ENCODE results near the gene TET2.
A peak's percentile ranks its signal among the peaks of the same experiment; 100 is the strongest.

Gene TET2

GRCh38 chr4:105146276-105147015 is at the start of gene TET2:
Gene TET2 (plus strand): TSS chr4:105146876. CDS start chr4:105233943, 87,067 bp downstream.
- peak within 1 kb of the TSS; percentile 89 for H3K4me3 ChIP-seq (ENCODE audit: low read depth, low read length)

GRCh38 chr4:105102016-105102415 is 44.7 kb upstream of the TET2 start:
- H3K4me3 ChIP-seq (ENCODE audit: low read depth, low read length) = no peak overlapping the region

GRCh38 chr4:105106426-105106825 is 40.2 kb upstream of the TET2 start:
- no peak overlapping the region for H3K4me3 ChIP-seq (ENCODE audit: low read depth, low read length)

- H3K4me3 ChIP-seq (ENCODE audit: low read depth, low read length) = no peak overlapping the region
Measured at GRCh38 chr4:105107095-105107856, 39.4 kb upstream of the TET2 start.

GRCh38 chr4:105108971-105109370 is 37.7 kb upstream of the TET2 start:
- no peak overlapping the region for H3K4me3 ChIP-seq (ENCODE audit: low read depth, low read length)

GRCh38 chr4:105112274-105112673 is 34.4 kb upstream of the TET2 start:
- H3K4me3 ChIP-seq (ENCODE audit: low read depth, low read length) = no peak overlapping the region

GRCh38 chr4:105113800-105114199 is 32.9 kb upstream of the TET2 start:
- H3K4me3 ChIP-seq (ENCODE audit: low read depth, low read length) = no peak overlapping the region

- H3K4me3 ChIP-seq (ENCODE audit: low read depth, low read length) = no peak overlapping the region
Measured at GRCh38 chr4:105116616-105117319, 29.9 kb upstream of the TET2 start.

GRCh38 chr4:105119356-105119755 is 27.3 kb upstream of the TET2 start:
- H3K4me3 ChIP-seq (ENCODE audit: low read depth, low read length) = no peak overlapping the region

GRCh38 chr4:105120626-105121025 is 26.1 kb upstream of the TET2 start:
- no peak overlapping the region for H3K4me3 ChIP-seq (ENCODE audit: low read depth, low read length)

GRCh38 chr4:105122350-105122749 is 24.3 kb upstream of the TET2 start:
- H3K4me3 ChIP-seq (ENCODE audit: low read depth, low read length) = no peak overlapping the region

GRCh38 chr4:105126311-105127169 is 20.1 kb upstream of the TET2 start:
- no peak overlapping the region for H3K4me3 ChIP-seq (ENCODE audit: low read depth, low read length)

GRCh38 chr4:105127170-105127445 is 19.6 kb upstream of the TET2 start:
- no peak overlapping the region for H3K4me3 ChIP-seq (ENCODE audit: low read depth, low read length)

GRCh38 chr4:105128208-105128607 is 18.5 kb upstream of the TET2 start:
- no peak overlapping the region for H3K4me3 ChIP-seq (ENCODE audit: low read depth, low read length)

- no peak overlapping the region for H3K4me3 ChIP-seq (ENCODE audit: low read depth, low read length)
Measured at GRCh38 chr4:105129286-105130040, 17.2 kb upstream of the TET2 start.

- no peak overlapping the region for H3K4me3 ChIP-seq (ENCODE audit: low read depth, low read length)
Measured at GRCh38 chr4:105130945-105131344, 15.7 kb upstream of the TET2 start.

- no peak overlapping the region for H3K4me3 ChIP-seq (ENCODE audit: low read depth, low read length)
Measured at GRCh38 chr4:105133976-105134375, 12.7 kb upstream of the TET2 start.

- H3K4me3 ChIP-seq (ENCODE audit: low read depth, low read length) = no peak overlapping the region
Measured at GRCh38 chr4:105135785-105136184, 10.9 kb upstream of the TET2 start.

- H3K4me3 ChIP-seq (ENCODE audit: low read depth, low read length) = no peak overlapping the region
Measured at GRCh38 chr4:105137121-105137875, 9.4 kb upstream of the TET2 start.

GRCh38 chr4:105139646-105140045 is 7.0 kb upstream of the TET2 start:
- H3K4me3 ChIP-seq (ENCODE audit: low read depth, low read length) = no peak overlapping the region
